ENCODE results near the gene MYOZ2. TPM values are rescaled to one million over a fixed set of nuclear protein-coding genes. Genes with fewer than 3 reads are reported as not detected.

MYOZ2 gene
- total RNA-seq = 705 TPM
- long read RNA-seq, transcript MYOZ2-201 (6 exons, 2,597 nt) = major isoform, 823 of 929 reads
- long read RNA-seq, partial matches to known transcripts = 48 of 929 reads
- long read RNA-seq, other reads (novel, unspliced or antisense) = 58 of 929 reads

GRCh38 chr4:119135721-119136121, at the start of gene MYOZ2:
MYOZ2 (plus strand) TSS chr4:119135832; CDS start chr4:119136526, 694 bp downstream.
- DNase-seq (no peak), ATAC-seq (ENCODE audit: poor library complexity) (peak; percentile 86)
- intact Hi-C loops (cut with DNase I) = loop anchor here (10.0 kb wide), 1 partner anchor 91 kb away; no protein-coding TSS in a partner anchor

GRCh38 chr4:119087121-119087520, 48.5 kb upstream of the MYOZ2 start:
- no peak for DNase-seq
- ATAC-seq (ENCODE audit: poor library complexity) = no peak
- intact Hi-C loops (cut with DNase I) = no loop called here

- DNase-seq (no peak), ATAC-seq (ENCODE audit: poor library complexity) (no peak)
- intact Hi-C loops (cut with DNase I) = no loop called here
Measured at GRCh38 chr4:119087656-119088055, 48.0 kb upstream of the MYOZ2 start.

GRCh38 chr4:119093042-119093827, 42.4 kb upstream of the MYOZ2 start:
- no peak for DNase-seq
- intact Hi-C loops (cut with DNase I) = no loop called here

GRCh38 chr4:119097282-119097900, 38.2 kb upstream of the MYOZ2 start:
- ATAC-seq (ENCODE audit: poor library complexity) = no peak

More at GRCh38 chr4:119093042-119093827, 42.4 kb upstream of the MYOZ2 start:
- no peak for ATAC-seq (ENCODE audit: poor library complexity)

GRCh38 chr4:119098306-119098705, 37.3 kb upstream of the MYOZ2 start:
- intact Hi-C loops (cut with DNase I) = no loop called here
- DNase-seq (no peak), ATAC-seq (ENCODE audit: poor library complexity) (no peak)

More at GRCh38 chr4:119097282-119097900, 38.2 kb upstream of the MYOZ2 start:
- DNase-seq = no peak
- intact Hi-C loops (cut with DNase I) = no loop called here

GRCh38 chr4:119099227-119099810, 36.3 kb upstream of the MYOZ2 start:
- no peak for DNase-seq
- ATAC-seq (ENCODE audit: poor library complexity) = peak; percentile 38
- intact Hi-C loops (cut with DNase I) = no loop called here

- intact Hi-C loops (cut with DNase I) = no loop called here
- DNase-seq (no peak), ATAC-seq (ENCODE audit: poor library complexity) (no peak)
Measured at GRCh38 chr4:119100655-119101054, 35.0 kb upstream of the MYOZ2 start.

- DNase-seq (peak; percentile 55), ATAC-seq (ENCODE audit: poor library complexity) (peak; percentile 59)
- intact Hi-C loops (cut with DNase I) = no loop called here
Measured at GRCh38 chr4:119103263-119103662, 32.4 kb upstream of the MYOZ2 start.

GRCh38 chr4:119104644-119105273, 30.9 kb upstream of the MYOZ2 start:
- no peak for DNase-seq
- ATAC-seq (ENCODE audit: poor library complexity) = peak; percentile 47
- intact Hi-C loops (cut with DNase I) = no loop called here

GRCh38 chr4:119105605-119106004, 30.0 kb upstream of the MYOZ2 start:
- no peak for ATAC-seq (ENCODE audit: poor library complexity)
- intact Hi-C loops (cut with DNase I) = no loop called here
- DNase-seq = no peak

GRCh38 chr4:119106036-119107000, 29.3 kb upstream of the MYOZ2 start:
- DNase-seq (no peak), ATAC-seq (ENCODE audit: poor library complexity) (peak; percentile 10)
- intact Hi-C loops (cut with DNase I) = no loop called here

- intact Hi-C loops (cut with DNase I) = no loop called here
- no peak for ATAC-seq (ENCODE audit: poor library complexity)
Measured at GRCh38 chr4:119110121-119110520, 25.5 kb upstream of the MYOZ2 start.

GRCh38 chr4:119111296-119111695, 24.3 kb upstream of the MYOZ2 start:
- DNase-seq (no peak), ATAC-seq (ENCODE audit: poor library complexity) (no peak)
- intact Hi-C loops (cut with DNase I) = no loop called here

More at GRCh38 chr4:119110121-119110520, 25.5 kb upstream of the MYOZ2 start:
- DNase-seq = no peak

- DNase-seq (no peak), ATAC-seq (ENCODE audit: poor library complexity) (peak; percentile 61)
- intact Hi-C loops (cut with DNase I) = no loop called here
Measured at GRCh38 chr4:119113033-119113655, 22.5 kb upstream of the MYOZ2 start.

- ATAC-seq (ENCODE audit: poor library complexity) = no peak
- intact Hi-C loops (cut with DNase I) = no loop called here
- no peak for DNase-seq
Measured at GRCh38 chr4:119116021-119116420, 19.6 kb upstream of the MYOZ2 start.

Data from Right ventricle myocardium superior (tissue), 1 donor.